ENCODE measurements around the gene TTC19. TPM values are rescaled to one million over a fixed set of nuclear protein-coding genes. Genes with fewer than 3 reads are reported as not detected.

TTC19 gene
- 10 to 100 TPM; 26.0 to 26.8 TPM for total RNA-seq

GRCh38 chr17:15999141-15999973 is at the start of gene TTC19, which contains the start of gene ZSWIM7:
TSS of gene TTC19 (plus strand) at chr17:15999824. CDS start at chr17:15999849, 25 bp downstream.
TSS of gene ZSWIM7 (minus strand) at chr17:15999704. CDS start at chr17:15999594, 110 bp downstream.

Other genes starting within 250 kb of the TTC19 start
- gene ADORA2B, start 54.7 kb upstream of the TTC19 start, total RNA-seq = under 1 TPM; 0.77 to 0.98 TPM
- 10 to 100 TPM; 15.0 to 19.5 TPM for gene ZSWIM7, start 120 bp upstream of the TTC19 start, total RNA-seq
- gene NCOR1, start 215.7 kb downstream of the TTC19 start, total RNA-seq = 100 to 1,000 TPM; 124 to 130 TPM
- gene PIGL, start 217.4 kb downstream of the TTC19 start, total RNA-seq = 10 to 100 TPM; 33.0 to 35.3 TPM